Astrocyte (in vitro differentiated cells and primary cell): Measurements from ENCODE around the gene NABP2.

Experiments used
- EZH2 ChIP-seq: IDR thresholded peaks from 2 replicates; pipeline ENCODE4 v1.6.1; 2012; ENCODE audit warnings: mild to moderate bottlenecking, low read length, inconsistent platforms; ENCODE audit not compliant: insufficient read depth
- TF ChIP-seq, protein P1 (sequence below): IDR thresholded peaks from 2 replicates; pipeline ENCODE4 v1.5.1; 2011; ENCODE audit warnings: low read depth, mild to moderate bottlenecking, inconsistent platforms, low read length, moderate library complexity; ENCODE audit not compliant: insufficient read depth

- TF ChIP-seq, protein P1, sequence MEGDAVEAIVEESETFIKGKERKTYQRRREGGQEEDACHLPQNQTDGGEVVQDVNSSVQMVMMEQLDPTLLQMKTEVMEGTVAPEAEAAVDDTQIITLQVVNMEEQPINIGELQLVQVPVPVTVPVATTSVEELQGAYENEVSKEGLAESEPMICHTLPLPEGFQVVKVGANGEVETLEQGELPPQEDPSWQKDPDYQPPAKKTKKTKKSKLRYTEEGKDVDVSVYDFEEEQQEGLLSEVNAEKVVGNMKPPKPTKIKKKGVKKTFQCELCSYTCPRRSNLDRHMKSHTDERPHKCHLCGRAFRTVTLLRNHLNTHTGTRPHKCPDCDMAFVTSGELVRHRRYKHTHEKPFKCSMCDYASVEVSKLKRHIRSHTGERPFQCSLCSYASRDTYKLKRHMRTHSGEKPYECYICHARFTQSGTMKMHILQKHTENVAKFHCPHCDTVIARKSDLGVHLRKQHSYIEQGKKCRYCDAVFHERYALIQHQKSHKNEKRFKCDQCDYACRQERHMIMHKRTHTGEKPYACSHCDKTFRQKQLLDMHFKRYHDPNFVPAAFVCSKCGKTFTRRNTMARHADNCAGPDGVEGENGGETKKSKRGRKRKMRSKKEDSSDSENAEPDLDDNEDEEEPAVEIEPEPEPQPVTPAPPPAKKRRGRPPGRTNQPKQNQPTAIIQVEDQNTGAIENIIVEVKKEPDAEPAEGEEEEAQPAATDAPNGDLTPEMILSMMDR: no peak
- no peak for TF ChIP-seq EZH2
Observed at GRCh38 chr12:56257071-56257470, 32.9 kb downstream of the NABP2 start.
